Testis (tissue), 3 donors: Measurements from ENCODE around the gene PTPRT. TPM values are rescaled to one million over a fixed set of nuclear protein-coding genes. Genes with fewer than 3 reads are reported as not detected.
A peak's percentile ranks its signal among the peaks of the same experiment; 100 is the strongest.

Experiments used
- DNase-seq: peaks from one replicate; pipeline ENCODE4 v3.0.0-alpha.2; 2019
- H3K27ac ChIP-seq, 2 donors: fragments of 200-600 bp; sonication (generic); one replicate each; pipeline ENCODE4 v1.5.1; 2019
- H3K27me3 ChIP-seq: fragments of 200-600 bp; sonication (generic); one replicate; pipeline ENCODE4 v1.5.1; 2019
- H3K36me3 ChIP-seq: fragments of 200-600 bp; sonication (generic); one replicate; pipeline ENCODE4 v1.5.1; 2017; ENCODE audit warnings: low read depth; ENCODE audit errors: missing control alignments
- H3K4me1 ChIP-seq: fragments of 200-600 bp; sonication (generic); one replicate; pipeline ENCODE4 v1.5.1; 2019
- H3K4me3 ChIP-seq, 2 donors: fragments of 200-600 bp; sonication (generic); one replicate each; pipeline ENCODE4 v1.5.1; 2017 to 2019
- H3K9me3 ChIP-seq: fragments of 200-600 bp; sonication (generic); one replicate; pipeline ENCODE4 v1.5.1; 2017
- POLR2A ChIP-seq: fragments of 450-650 bp; IDR thresholded peaks from one replicate; pipeline ENCODE4 v1.6.1; 2017; ENCODE audit warnings: antibody characterized with exemption, mild to moderate bottlenecking, moderate library complexity
- WGBS, 2 donors: methylation state at CpG; one replicate each; pipeline ENCODE4 v1.1.5; 2018; 5-methylcytosine and 5-hydroxymethylcytosine counted together
- intact Hi-C: fragments of 100-400 bp; cut with DNase I; formaldehyde crosslinking; loops from one replicate; pipeline ENCODE4 v1.15.1; 2023; ENCODE audit warnings: low total_unique reads
- polyA plus RNA-seq: library from polyadenylated mRNA; stranded (reverse); fragments of 350-450 nt; fragmentation: Illumina TruSeq; extraction: RNeasy Lipid Tissue Mini Kit (QIAGEN cat#74804); gene quantifications from one replicate; pipeline ENCODE4 v1.2.3, GENCODE V29; 2014; ENCODE audit warnings: low read depth, low replicate concordance; ENCODE audit not compliant: insufficient read depth
- total RNA-seq, 2 donors: library from RNA; depleted of rRNA; stranded (reverse); fragments of >200 nt; gene quantifications; one replicate each; pipeline ENCODE4 v1.2.3, GENCODE V29; 2016
- TF ChIP-seq, protein P1 (sequence below), 3 experiments: fragments of 450-650 bp in 2 of 3; fragments of 200-600 bp in 1 of 3; sonication (generic) in 1 of 3; IDR thresholded peaks; one replicate each; pipeline ENCODE4 v1.5.1; 2016 to 2019; ENCODE audit warnings: antibody characterized with exemption in 3 of 3, mild to moderate bottlenecking in 2 of 3, moderate library complexity in 1 of 3

PTPRT gene
- total and polyA plus RNA-seq, 3 donors from 2014 or later, result 2.3 to 2.5 (median 2.3) TPM

DNA sequence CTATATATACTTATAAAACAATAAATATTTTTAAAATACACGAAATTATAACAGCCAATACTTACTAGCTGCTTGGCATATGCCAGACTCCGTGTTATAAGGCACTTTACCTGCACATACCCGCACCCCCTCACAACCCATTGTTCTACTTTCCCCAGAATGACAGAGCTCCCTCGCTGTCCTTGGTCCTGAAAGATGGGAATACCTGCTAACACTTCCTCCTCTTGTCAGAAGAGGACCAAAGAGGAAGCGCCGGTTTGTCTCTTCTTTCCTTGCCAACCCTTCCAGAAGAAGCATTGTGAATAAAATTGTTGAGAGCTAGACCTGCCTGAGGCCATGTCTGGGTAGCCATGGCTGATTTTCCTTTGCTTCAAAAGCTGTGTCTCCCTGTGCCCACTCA, 149.3 kb downstream of the PTPRT start:
- peak; percentile 24 for DNase-seq
- no peaks in the 10 kb centered on the region for H3K4me1 ChIP-seq
- TF ChIP-seq, protein P1, sequence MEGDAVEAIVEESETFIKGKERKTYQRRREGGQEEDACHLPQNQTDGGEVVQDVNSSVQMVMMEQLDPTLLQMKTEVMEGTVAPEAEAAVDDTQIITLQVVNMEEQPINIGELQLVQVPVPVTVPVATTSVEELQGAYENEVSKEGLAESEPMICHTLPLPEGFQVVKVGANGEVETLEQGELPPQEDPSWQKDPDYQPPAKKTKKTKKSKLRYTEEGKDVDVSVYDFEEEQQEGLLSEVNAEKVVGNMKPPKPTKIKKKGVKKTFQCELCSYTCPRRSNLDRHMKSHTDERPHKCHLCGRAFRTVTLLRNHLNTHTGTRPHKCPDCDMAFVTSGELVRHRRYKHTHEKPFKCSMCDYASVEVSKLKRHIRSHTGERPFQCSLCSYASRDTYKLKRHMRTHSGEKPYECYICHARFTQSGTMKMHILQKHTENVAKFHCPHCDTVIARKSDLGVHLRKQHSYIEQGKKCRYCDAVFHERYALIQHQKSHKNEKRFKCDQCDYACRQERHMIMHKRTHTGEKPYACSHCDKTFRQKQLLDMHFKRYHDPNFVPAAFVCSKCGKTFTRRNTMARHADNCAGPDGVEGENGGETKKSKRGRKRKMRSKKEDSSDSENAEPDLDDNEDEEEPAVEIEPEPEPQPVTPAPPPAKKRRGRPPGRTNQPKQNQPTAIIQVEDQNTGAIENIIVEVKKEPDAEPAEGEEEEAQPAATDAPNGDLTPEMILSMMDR (IDR thresholded peaks at IDR 0.05), result no peak
- no peak for TF ChIP-seq POLR2A
- H3K36me3 ChIP-seq, result no peaks in the 10 kb centered on the region
- WGBS, 2 donors, result 28 to 33% methylated on average over 6 of the region's 6 CpGs
- no peak overlapping the region for H3K27ac ChIP-seq
- H3K4me3 ChIP-seq, result no peak overlapping the region
- no peaks in the 10 kb centered on the region for H3K27me3 ChIP-seq
- no peaks in the 10 kb centered on the region for H3K9me3 ChIP-seq
- intact Hi-C loops, result no loop called here

DNA sequence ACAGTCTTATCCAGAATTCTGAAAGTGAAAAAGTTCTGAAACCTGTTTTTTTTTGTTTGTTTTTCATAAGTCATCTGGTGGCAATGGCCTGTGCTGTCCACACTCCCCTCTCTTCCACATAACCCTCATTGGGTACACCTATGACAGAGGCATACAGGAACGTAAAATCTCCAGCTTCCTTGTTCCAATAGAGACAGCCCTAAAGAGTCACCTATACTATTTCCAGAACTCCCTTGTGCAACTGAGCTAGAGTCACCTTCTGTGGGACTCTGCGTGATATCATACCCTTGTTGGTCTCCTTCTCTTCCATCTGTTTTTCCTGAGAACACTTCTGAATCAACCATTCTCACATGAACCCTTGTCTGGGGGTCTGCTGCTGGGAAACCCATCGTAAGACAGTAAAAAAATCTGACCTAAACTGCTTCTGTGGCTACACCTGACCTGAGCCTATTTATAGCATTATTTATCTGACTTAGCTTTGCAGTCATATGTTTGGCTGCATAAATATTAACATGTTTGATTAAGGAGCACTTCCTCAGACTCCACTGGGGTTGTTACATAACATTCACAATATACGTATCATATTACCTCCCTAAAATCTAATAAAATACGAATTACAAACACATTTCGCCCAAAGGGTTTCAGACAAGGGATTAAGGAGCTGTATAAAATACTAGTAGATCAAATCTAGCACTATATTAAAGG, 151.9 kb downstream of the PTPRT start:
- Histone ChIP-seq H3K36me3 (no peaks in the 10 kb centered on the region), H3K27me3 (no peaks in the 10 kb centered on the region), H3K9me3 (no peaks in the 10 kb centered on the region), H3K4me1 (no peaks in the 10 kb centered on the region), H3K27ac (no peak overlapping the region), H3K4me3 (no peak overlapping the region)
- TF ChIP-seq, protein P1 (IDR thresholded peaks at IDR 0.05), result no peak
- TF ChIP-seq POLR2A, result no peak
- intact Hi-C loops, result no loop called here
- no peak for DNase-seq
- WGBS, 2 donors, result 80 to 85% methylated on average over 6 of the region's 6 CpGs

DNA sequence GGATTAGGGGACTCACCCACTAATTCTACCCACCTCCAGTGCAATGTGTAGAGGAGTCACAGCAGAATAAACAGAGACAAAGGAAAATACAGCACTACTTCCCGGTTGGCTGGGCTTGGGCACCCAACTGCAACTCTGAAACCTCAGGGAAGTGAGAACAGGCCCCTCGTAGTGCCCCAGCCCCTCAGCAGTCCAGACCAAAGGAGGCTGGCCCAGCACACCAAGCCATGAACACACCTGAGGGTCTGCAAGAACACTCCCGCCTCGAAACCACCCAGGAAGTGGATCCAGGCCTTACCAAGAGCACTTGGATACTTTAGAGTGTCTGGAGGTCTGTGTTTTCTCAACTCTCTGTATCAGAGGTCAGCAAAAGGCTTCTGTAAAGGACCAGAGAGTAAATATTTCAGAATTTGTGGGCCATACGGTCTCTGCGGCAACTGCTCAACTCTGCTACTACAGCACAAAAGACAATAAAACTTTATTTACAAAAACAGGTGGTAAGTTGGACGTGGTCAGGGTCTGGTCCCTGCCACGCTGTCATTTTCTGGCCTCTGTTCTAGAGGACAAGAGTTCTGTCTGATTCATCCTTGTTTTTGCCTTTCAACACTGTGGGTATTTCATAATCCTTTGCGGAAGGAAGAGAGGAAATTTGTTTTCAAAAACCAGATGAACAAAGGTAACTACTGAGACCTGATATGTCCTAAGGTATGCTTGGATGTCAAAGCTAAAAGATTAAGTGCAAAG, 154.6 kb downstream of the PTPRT start:
- TF ChIP-seq POLR2A, result no peak
- TF ChIP-seq, protein P1 (IDR thresholded peaks at IDR 0.05), result no peak
- WGBS, 2 donors, result 77 to 84% methylated on average over 8 to 9 of the region's 9 CpGs
- H3K36me3 ChIP-seq, result no peaks in the 10 kb centered on the region
- H3K27me3 ChIP-seq, result no peaks in the 10 kb centered on the region
- no peak overlapping the region for H3K4me3 ChIP-seq
- no peaks in the 10 kb centered on the region for H3K4me1 ChIP-seq
- intact Hi-C loops, result no loop called here
- no peak for DNase-seq
- H3K27ac ChIP-seq, result no peak overlapping the region
- H3K9me3 ChIP-seq, result no peaks in the 10 kb centered on the region

DNA sequence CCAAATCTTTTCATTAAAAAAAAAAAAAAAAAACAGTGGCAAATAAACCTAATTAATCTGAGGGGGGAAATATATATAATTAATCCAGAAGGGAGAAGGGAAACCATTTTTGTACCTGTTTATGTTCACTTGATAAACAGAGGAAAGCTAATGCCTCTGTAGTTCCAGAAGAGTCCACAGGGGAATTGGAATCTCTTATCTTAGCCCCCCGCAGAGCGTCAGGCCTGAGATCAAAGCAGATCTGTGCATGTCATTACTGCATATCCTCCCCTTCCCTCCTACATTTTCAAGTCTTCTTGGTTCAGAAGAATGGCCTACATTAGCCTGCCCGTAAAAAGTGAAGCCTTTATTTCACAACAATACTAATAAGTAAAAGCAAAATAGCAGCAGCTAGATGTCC, 157.2 kb downstream of the PTPRT start:
- intact Hi-C loops, result no loop called here
- 58 to 68% methylated on average over 3 of the region's 3 CpGs for WGBS, 2 donors

More for the DNA sequence above, 157.2 kb downstream of the PTPRT start:
- Histone ChIP-seq H3K27ac (no peak overlapping the region), H3K4me3 (no peak overlapping the region), H3K9me3 (no peaks in the 10 kb centered on the region), H3K27me3 (no peaks in the 10 kb centered on the region), H3K36me3 (no peaks in the 10 kb centered on the region), H3K4me1 (no peaks in the 10 kb centered on the region)
- TF ChIP-seq POLR2A, result no peak
- TF ChIP-seq, protein P1 (IDR thresholded peaks at IDR 0.05), result no peak
- no peak for DNase-seq
